NCI-H510A treated with DMSO at 0.1 percent for 48 hours (cell line): ENCODE measurements around the gene KIF7.
"Not testable (repeated sequence)": the region's sequence is repeated elsewhere in the genome, so short reads cannot be mapped to it uniquely, and the experiment has no call there.

ENCODE experiments used
- DNase-seq: peaks from one replicate; lab custom pipeline; 2025; lab: John Stamatoyannopoulos, UW

Gene KIF7

DNA sequence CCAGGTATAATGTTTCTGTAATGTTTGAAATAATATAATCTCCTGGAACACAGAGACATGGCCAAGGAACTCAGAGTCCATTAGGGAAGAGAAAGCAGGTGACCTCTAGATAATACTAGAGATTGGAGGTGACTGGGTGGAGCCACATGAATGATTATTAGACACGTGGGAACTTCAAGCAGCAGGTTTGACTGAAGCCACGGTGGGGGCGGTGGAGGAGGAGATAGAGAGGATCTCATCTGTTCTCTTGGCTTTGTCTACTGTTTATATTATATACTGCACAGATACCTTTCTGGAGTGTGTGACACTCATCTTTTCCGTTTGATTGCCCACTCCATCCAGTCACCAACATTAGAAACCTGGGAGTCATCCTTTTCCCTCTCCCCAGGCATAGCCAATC, 33.7 kb downstream of the KIF7 start:
- no peak for DNase-seq

DNA sequence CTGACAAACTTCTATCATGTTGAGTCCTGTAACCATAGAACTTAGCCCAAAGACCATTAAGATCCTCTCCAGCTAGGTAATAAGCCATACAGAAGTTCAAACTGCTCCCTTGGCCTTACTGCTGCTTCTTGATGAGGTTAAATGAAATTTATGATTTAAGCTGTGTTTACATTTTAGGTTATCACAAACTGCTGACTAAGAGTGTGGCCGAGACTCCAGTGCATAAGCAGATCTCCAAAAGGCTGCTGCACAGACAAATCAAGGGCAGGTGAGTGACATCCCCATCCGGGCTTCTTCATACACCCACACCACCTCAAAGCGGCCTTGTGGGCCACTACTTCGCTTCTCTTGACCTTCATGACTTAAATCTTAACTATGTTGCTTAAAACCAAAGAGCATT, 39.0 kb downstream of the KIF7 start:
- no peak for DNase-seq

DNA sequence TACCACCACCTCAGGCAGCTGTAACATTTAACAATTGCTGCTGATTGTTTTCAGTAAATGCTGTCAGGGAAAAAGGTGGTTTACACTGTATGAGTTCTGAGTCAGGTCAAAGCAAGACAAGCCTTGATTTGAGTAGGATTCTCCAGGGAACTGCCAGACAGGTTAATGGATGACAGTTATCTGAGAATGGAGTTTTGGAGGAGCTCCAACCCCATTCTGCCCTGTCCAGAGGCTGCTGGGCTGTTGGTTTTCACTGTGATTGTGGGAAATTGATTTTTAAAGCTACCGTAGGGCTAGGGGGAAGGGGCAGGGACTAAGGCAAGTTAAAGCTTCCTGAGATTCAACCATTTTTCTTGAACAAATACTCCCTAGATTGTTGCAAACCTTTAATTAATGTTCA, 40.1 kb downstream of the KIF7 start:
- no peak for DNase-seq

DNA sequence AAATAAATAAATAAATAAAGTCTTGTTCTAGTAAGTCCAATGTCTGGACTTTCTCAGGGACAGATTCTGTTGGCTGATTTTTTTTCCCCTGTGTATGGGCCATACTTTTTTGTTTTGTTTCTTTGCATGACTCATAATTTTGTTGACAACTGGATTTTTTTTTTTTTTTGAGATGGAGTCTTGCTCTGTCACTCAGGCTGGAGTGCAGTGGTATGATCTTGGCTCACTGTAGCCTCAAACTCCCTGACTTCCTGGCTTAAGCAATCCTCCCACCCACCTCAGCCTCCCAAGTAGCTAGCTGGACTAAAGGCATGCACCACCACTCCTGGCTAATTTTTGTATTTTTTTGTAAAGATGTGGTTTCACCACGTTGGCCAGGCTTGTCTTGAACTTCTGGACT, 41.1 kb downstream of the KIF7 start:
- no peak for DNase-seq

DNA sequence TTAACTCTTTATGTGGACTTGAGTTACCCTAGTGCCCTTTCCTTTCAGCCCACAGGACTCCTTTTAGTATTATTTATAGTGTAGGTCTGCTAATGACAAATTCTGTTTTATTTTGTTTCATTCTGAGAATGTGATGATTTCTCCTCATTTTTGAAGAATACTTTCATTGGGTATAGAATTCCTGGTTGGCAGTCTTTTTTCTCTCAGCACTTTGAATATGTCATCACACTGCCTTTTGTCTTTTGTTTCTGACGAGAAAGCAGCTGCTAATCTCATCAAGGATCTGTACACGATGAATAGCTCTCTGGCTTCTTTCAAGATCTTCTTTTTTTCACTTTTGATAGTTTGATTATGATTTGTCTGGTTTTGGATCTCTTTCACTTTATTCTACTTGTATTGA, 42.2 kb downstream of the KIF7 start:
- DNase-seq = no peak

DNA sequence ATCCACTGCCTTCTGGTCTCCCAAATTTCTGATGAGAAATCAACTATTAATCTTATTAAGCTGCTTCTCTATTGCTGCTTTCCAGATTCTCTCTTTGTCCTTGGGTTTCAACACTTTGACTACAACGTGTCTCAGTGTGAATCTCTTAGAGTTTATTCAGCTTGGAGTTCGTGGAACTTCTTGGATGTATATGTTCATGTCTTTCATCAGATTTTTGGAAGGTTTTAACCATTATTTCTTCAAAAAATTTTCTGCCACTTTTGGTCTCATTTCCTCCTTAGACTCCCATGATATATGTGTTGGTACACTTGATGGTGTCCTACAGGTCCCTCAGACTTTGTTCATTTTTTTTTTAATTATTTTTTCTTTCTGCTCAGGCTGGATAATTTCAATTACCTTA, 44.0 kb downstream of the KIF7 start:
- no peak for DNase-seq

DNA sequence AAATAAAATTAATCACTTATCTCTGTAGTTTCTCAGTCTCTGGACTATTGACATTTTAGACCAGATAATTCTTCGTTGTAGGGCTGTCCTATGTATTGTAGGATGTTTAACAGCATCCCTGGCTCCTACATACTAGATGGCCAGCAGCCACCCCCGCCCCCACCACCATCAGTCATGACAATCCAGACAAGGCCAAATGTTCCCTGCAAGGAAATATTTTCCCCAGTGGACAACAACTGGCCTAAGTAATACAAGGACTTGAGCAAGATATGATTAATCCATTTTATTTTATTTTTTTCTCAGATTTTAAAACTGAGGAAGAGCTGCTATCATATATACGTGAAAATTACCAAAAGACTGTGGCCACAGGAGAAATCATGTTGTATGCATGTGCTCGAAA, 56.2 kb downstream of the KIF7 start:
- no peak for DNase-seq

DNA sequence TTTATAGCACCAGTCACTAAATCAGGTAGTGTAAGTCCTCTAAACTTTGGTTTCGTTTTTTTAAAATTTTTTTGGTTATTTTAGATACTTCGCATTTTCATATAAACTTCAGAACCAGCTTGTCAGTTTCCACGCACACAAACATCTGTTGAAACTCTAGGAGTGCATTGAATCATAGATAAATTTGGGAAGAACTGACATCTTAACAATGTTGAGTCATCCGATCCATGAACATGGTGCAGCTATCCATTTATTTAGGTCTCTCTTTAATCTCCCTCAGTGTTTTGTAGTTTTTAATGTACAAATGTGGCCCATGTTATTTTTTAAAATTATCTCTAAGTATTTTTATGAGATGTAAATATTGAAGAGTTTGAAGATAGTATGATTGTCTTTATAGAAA, 62.2 kb downstream of the KIF7 start:
- DNase-seq = no peak

DNA sequence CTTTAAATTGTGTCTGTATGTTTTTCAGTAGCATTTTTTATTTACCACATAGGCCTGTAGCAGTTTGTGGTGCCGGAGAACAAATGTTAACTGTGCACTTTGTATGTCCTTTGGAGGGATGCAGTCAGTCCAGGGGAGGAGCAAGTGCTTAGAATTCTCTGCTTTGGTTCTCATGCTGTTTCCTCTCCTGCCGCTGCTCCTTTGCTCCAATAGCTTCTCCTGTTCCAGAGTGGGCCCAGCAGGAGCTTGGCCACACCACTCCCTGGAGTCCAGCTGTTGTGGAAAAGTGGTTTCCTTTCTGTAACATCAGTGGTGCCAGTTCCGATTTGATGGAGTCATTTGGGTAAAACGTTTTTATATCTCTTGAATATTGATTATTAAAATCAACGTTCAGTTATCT, 63.4 kb downstream of the KIF7 start:
- no peak for DNase-seq

DNA sequence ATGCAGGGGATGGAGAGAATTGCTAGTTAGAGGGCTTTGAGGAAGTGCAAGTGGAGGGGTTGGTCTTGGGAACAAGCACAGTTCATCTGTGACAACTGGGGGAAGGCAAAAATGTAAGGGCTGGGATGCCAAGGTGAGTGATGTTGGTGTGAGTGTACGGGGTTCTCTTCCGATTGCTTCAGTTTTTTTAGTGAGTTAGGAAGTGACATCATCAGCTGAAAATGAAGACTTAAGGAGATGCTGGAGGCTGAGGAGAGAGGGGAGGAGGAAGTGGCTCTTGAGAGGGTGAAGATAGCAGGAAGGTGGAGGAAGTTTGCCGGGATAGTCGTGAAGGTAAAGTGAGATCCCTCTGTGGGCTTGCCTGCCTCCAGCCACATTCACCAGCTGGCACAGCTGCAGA, 67.3 kb downstream of the KIF7 start:
- DNase-seq = no peak

DNA sequence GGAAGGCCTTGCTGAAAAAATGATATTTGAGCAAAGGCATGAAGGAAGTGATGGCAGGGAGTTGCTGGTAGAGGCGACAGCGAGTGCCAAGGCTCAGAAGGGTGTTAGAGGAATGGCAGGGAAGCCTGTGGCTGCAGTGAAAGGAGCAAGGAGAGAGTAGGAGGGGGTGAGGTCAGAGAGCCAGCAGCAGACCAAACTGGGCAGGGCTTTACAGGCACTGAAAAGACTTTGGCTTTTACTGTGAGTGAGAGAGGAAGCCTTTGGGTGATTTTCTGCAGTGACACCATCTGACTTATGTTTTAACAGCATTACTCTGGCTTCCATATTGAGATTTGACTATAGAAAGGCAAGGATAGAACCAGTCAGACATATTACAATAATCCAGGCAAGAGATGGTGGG, 68.6 kb downstream of the KIF7 start:
- DNase-seq = no peak

DNA sequence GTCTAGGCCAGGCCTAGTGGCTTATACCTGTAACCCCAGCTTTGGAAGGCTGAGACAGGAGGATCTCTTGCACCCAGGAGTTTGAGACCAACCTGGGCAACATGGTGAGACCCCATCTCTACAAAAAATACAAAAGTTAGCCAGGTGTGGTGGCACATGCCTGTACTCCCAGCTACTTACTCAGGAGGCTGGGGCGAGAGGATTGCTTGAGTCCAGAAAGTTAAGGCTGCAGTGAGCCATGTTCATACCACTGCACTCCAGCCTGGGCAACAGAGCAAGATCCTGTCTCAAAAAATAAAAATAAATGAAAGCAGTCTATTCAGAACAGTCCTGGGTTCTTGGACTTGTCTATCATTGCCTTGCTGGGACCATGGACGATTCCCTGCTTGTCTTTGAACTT, 74.5 kb downstream of the KIF7 start:
- DNase-seq = not testable (repeated sequence)

DNA sequence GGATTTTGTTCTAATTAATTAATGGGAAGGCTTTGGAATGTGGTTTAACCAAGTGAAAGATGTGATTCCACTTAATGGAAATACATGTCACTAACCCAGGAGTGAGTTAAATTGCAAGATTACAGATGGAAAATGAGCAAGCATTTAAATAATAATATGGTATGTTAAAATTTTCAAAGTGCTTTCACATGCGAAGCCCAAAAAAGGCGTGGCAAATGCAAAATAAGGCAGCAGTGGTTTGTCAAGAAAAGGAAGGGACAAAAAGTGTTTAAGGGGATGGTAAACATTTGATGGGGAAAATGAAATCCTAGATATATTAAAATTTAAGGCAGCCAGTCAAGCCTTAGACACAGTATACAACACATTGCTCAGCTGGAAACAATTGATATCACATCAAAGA, 77.1 kb downstream of the KIF7 start:
- no peak for DNase-seq
